SK-N-MC (cell line): ENCODE data around the gene PHTF2.

Experiments used
- EZH2 ChIP-seq: fragments of 200-600 bp; sonication (generic); IDR thresholded peaks from one replicate; pipeline ENCODE4 v1.6.1; 2017; ENCODE audit warnings: antibody characterized with exemption
- FOXP2 ChIP-seq: optimal IDR thresholded peaks from 2 replicates; pipeline ENCODE3; 2011; ENCODE audit warnings: mild to moderate bottlenecking, moderate library complexity; ENCODE audit not compliant: insufficient read depth; ENCODE audit errors: extremely low read length, control extremely low read depth
- POLR2AphosphoS5 ChIP-seq: IDR thresholded peaks from 2 replicates; pipeline ENCODE4 v1.6.1; 2012; ENCODE audit warnings: mild to moderate bottlenecking, low read depth, low read length, borderline replicate concordance

DNA sequence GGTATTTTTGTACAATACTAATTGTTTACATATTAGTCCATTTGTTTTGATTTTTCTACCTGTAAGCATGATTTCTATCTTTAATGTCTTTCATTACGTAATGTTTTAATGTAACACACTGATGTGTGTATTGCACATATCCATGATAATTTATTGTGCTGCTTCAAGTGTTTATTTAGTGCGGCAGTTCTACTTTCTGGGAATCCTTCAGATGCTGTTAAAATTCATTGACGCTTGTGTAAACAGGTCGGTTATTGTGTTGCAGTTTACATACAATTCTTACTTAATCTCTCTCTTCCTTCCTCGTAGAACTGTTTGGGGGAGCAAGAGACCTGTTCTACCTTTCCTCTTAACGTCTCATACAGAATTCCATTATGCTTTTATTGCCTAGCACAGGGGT is 7.2 kb upstream of the PHTF2 start:
- TF ChIP-seq EZH2 (no peak), POLR2AphosphoS5 (no peak), FOXP2 (no peak)
